Measurements from ENCODE around the gene PRDM11. TPM values are rescaled to one million over a fixed set of nuclear protein-coding genes. Genes with fewer than 3 reads are reported as not detected.

PRDM11 gene
- total RNA-seq, 2 donors from 2014 or later: 23.8 to 30.5 TPM

GRCh38 chr11:45258982-45259530 lies 112.6 kb downstream of the PRDM11 start:
- DNase-seq (ENCODE audit: low spot score) (no peak), ATAC-seq (ENCODE audit: insufficient number of reproducible peaks, low FRiP score, low read depth) (no peak)
- TF ChIP-seq CTCF (IDR thresholded peaks at IDR 0.05): no peak
- H3K27ac ChIP-seq: no peak overlapping the region
- H3K36me3 ChIP-seq: no peaks in the 10 kb centered on the region
- H3K4me1 ChIP-seq (ENCODE audit: control insufficient read depth in 1 of 2, low read depth in 2 of 2): no peaks in the 10 kb centered on the region
- H3K27me3 ChIP-seq (replicated peaks; ENCODE audit: insufficient read depth): no peaks in the 10 kb centered on the region
- no peak overlapping the region for H3K4me3 ChIP-seq
- no peaks in the 10 kb centered on the region for H3K9me3 ChIP-seq

GRCh38 chr11:45259592-45259991 lies 113.2 kb downstream of the PRDM11 start:
- no peak for ATAC-seq (ENCODE audit: insufficient number of reproducible peaks, low FRiP score, low read depth)
- TF ChIP-seq CTCF (IDR thresholded peaks at IDR 0.05): no peak
- no peaks in the 10 kb centered on the region for H3K27me3 ChIP-seq (replicated peaks; ENCODE audit: insufficient read depth)

GRCh38 chr11:45260071-45260470 lies 113.6 kb downstream of the PRDM11 start:
- no peak for TF ChIP-seq CTCF (IDR thresholded peaks at IDR 0.05)
- no peak overlapping the region for H3K27ac ChIP-seq
- peaks cover 0 to 2% of the 10 kb centered on the region in 2 donors for H3K4me1 ChIP-seq (ENCODE audit: control insufficient read depth in 1 of 2, low read depth in 2 of 2)
- ATAC-seq (ENCODE audit: insufficient number of reproducible peaks, low FRiP score, low read depth) (no peak), DNase-seq (ENCODE audit: low spot score) (no peak)
- no peaks in the 10 kb centered on the region for H3K9me3 ChIP-seq
- H3K27me3 ChIP-seq (replicated peaks; ENCODE audit: insufficient read depth): no peaks in the 10 kb centered on the region
- H3K36me3 ChIP-seq: no peaks in the 10 kb centered on the region
- H3K4me3 ChIP-seq: no peak overlapping the region

More at GRCh38 chr11:45259592-45259991, 113.2 kb downstream of the PRDM11 start:
- Histone ChIP-seq H3K4me3 (no peak overlapping the region), H3K36me3 (no peaks in the 10 kb centered on the region), H3K27ac (no peak overlapping the region), H3K4me1 (ENCODE audit: control insufficient read depth in 1 of 2, low read depth in 2 of 2) (no peaks in the 10 kb centered on the region), H3K9me3 (no peaks in the 10 kb centered on the region)
- no peak for DNase-seq (ENCODE audit: low spot score)

GRCh38 chr11:45262900-45263299 lies 116.5 kb downstream of the PRDM11 start:
- H3K4me3 ChIP-seq: no peak overlapping the region
- no peaks in the 10 kb centered on the region for H3K36me3 ChIP-seq
- no peaks in the 10 kb centered on the region for H3K9me3 ChIP-seq
- no peak for TF ChIP-seq CTCF (IDR thresholded peaks at IDR 0.05)
- H3K27me3 ChIP-seq (replicated peaks; ENCODE audit: insufficient read depth): no peaks in the 10 kb centered on the region
- no peak overlapping the region for H3K27ac ChIP-seq
- H3K4me1 ChIP-seq (ENCODE audit: control insufficient read depth in 1 of 2, low read depth in 2 of 2): peaks cover 0 to 3% of the 10 kb centered on the region in 2 donors
- no peak for DNase-seq (ENCODE audit: low spot score)
- no peak for ATAC-seq (ENCODE audit: insufficient number of reproducible peaks, low FRiP score, low read depth)

- TF ChIP-seq CTCF (IDR thresholded peaks at IDR 0.05): no peak
- Histone ChIP-seq H3K9me3 (no peaks in the 10 kb centered on the region), H3K27ac (no peak overlapping the region), H3K36me3 (no peaks in the 10 kb centered on the region), H3K4me1 (ENCODE audit: control insufficient read depth in 1 of 2, low read depth in 2 of 2) (peaks cover 0 to 3% of the 10 kb centered on the region in 2 donors), H3K27me3 (replicated peaks; ENCODE audit: insufficient read depth) (no peaks in the 10 kb centered on the region), H3K4me3 (no peak overlapping the region)
- ATAC-seq (ENCODE audit: insufficient number of reproducible peaks, low FRiP score, low read depth) (no peak), DNase-seq (ENCODE audit: low spot score) (no peak)
Observed at GRCh38 chr11:45263773-45264172, 117.3 kb downstream of the PRDM11 start.
